ENCODE data around the gene ZNF330. TPM values are rescaled to one million over a fixed set of nuclear protein-coding genes. Genes with fewer than 3 reads are reported as not detected.
"Not testable (repeated sequence)": the region's sequence is repeated elsewhere in the genome, so short reads cannot be mapped to it uniquely, and the experiment has no call there.

ZNF330 gene
- 52.9 and 64.8 TPM in 2 replicates for total RNA-seq (2014; rRNA removed; shearing (Covaris generic))

- Histone ChIP-seq H3K36me3 (peaks cover 36% of the 10 kb centered on the region), H3K27me3 (replicated peaks) (no peaks in the 10 kb centered on the region), H3K4me1 (replicated peaks) (peaks cover 6% of the 10 kb centered on the region; the same call in 1 of the 2 replicates), H3K9me3 (replicated peaks) (no peaks in the 10 kb centered on the region), H3K4me3 (peak within 1 kb of the TSS; percentile 70), H3K27ac (peak within 1 kb of the TSS; percentile 82)
- peak; percentile 92 to 96 for DNase-seq (ENCODE audit: low read depth in 1 of 2, low spot score in 2 of 2)
These were observed at the start of gene ZNF330 for GRCh38 chr4:141220691-141221659. ZNF330 (plus strand) TSS chr4:141220895; CDS start chr4:141222372, 1,477 bp downstream.

- Histone ChIP-seq H3K9me3 (replicated peaks) (no peaks in the 10 kb centered on the region), H3K4me1 (replicated peaks) (peaks cover 3% of the 10 kb centered on the region; the same call in 1 of the 2 replicates), H3K27ac (no peak overlapping the region), H3K36me3 (no peaks in the 10 kb centered on the region), H3K27me3 (replicated peaks) (no peaks in the 10 kb centered on the region), H3K4me3 (no peak overlapping the region)
- DNase-seq (ENCODE audit: low read depth in 1 of 2, low spot score in 2 of 2), result no peak
These were observed 46.2 kb upstream of the ZNF330 start for GRCh38 chr4:141174457-141174856.

- no peak overlapping the region for H3K4me3 ChIP-seq
- no peaks in the 10 kb centered on the region for H3K36me3 ChIP-seq
- H3K27me3 ChIP-seq (replicated peaks), result no peaks in the 10 kb centered on the region
- H3K27ac ChIP-seq, result no peak overlapping the region
- DNase-seq (ENCODE audit: low read depth in 1 of 2, low spot score in 2 of 2), result no peak
- H3K9me3 ChIP-seq (replicated peaks), result no peaks in the 10 kb centered on the region
- H3K4me1 ChIP-seq (replicated peaks), result peaks cover 9% of the 10 kb centered on the region; the same call in 1 of the 2 replicates
These were observed 43.5 kb upstream of the ZNF330 start for GRCh38 chr4:141177171-141177570.

GRCh38 chr4:141179474-141180373 is 41.0 kb upstream of the ZNF330 start:
- Histone ChIP-seq H3K9me3 (replicated peaks) (no peaks in the 10 kb centered on the region), H3K27ac (no peak overlapping the region), H3K4me1 (replicated peaks) (peaks cover 9% of the 10 kb centered on the region; the same call in 1 of the 2 replicates), H3K27me3 (replicated peaks) (no peaks in the 10 kb centered on the region), H3K4me3 (no peak overlapping the region), H3K36me3 (no peaks in the 10 kb centered on the region)
- DNase-seq (ENCODE audit: low read depth in 1 of 2, low spot score in 2 of 2), result peak in 1 of 2 experiments; percentile 46

- H3K27ac ChIP-seq, result no peak overlapping the region
- H3K9me3 ChIP-seq (replicated peaks), result no peaks in the 10 kb centered on the region
- DNase-seq (ENCODE audit: low read depth in 1 of 2, low spot score in 2 of 2), result no peak
- no peaks in the 10 kb centered on the region for H3K27me3 ChIP-seq (replicated peaks)
- H3K4me1 ChIP-seq (replicated peaks), result peaks cover 9% of the 10 kb centered on the region; the same call in 1 of the 2 replicates
- H3K4me3 ChIP-seq, result no peak overlapping the region
- H3K36me3 ChIP-seq, result no peaks in the 10 kb centered on the region
These were observed 39.5 kb upstream of the ZNF330 start for GRCh38 chr4:141180991-141181761.

GRCh38 chr4:141183491-141183890 is 37.2 kb upstream of the ZNF330 start:
- H3K4me3 ChIP-seq, result not testable (repeated sequence)

GRCh38 chr4:141192564-141192963 is 28.1 kb upstream of the ZNF330 start:
- H3K4me3 ChIP-seq, result no peak overlapping the region
- DNase-seq (ENCODE audit: low read depth in 1 of 2, low spot score in 2 of 2), result no peak
- H3K27ac ChIP-seq, result no peak overlapping the region
- H3K36me3 ChIP-seq, result no peaks in the 10 kb centered on the region
- H3K4me1 ChIP-seq (replicated peaks), result no peaks in the 10 kb centered on the region
- no peaks in the 10 kb centered on the region for H3K27me3 ChIP-seq (replicated peaks)
- no peaks in the 10 kb centered on the region for H3K9me3 ChIP-seq (replicated peaks)

More at GRCh38 chr4:141183491-141183890, 37.2 kb upstream of the ZNF330 start:
- not testable (repeated sequence) for H3K27ac ChIP-seq; DNase-seq (ENCODE audit: low read depth in 1 of 2, low spot score in 2 of 2); H3K36me3 ChIP-seq; H3K9me3 ChIP-seq (replicated peaks); H3K4me1 ChIP-seq (replicated peaks); H3K27me3 ChIP-seq (replicated peaks)

GRCh38 chr4:141193516-141194034 is 27.1 kb upstream of the ZNF330 start:
- Histone ChIP-seq H3K9me3 (replicated peaks) (no peaks in the 10 kb centered on the region), H3K27ac (no peak overlapping the region), H3K4me3 (no peak overlapping the region), H3K4me1 (replicated peaks) (no peaks in the 10 kb centered on the region), H3K36me3 (no peaks in the 10 kb centered on the region), H3K27me3 (replicated peaks) (no peaks in the 10 kb centered on the region)
- DNase-seq (ENCODE audit: low read depth in 1 of 2, low spot score in 2 of 2), result no peak

- Histone ChIP-seq H3K4me1 (replicated peaks) (no peaks in the 10 kb centered on the region), H3K4me3 (no peak overlapping the region), H3K27ac (no peak overlapping the region), H3K36me3 (no peaks in the 10 kb centered on the region), H3K27me3 (replicated peaks) (no peaks in the 10 kb centered on the region), H3K9me3 (replicated peaks) (no peaks in the 10 kb centered on the region)
- DNase-seq (ENCODE audit: low read depth in 1 of 2, low spot score in 2 of 2), result no peak
These were observed 25.5 kb upstream of the ZNF330 start for GRCh38 chr4:141195095-141195707.

GRCh38 chr4:141196227-141196933 is 24.3 kb upstream of the ZNF330 start:
- no peaks in the 10 kb centered on the region for H3K27me3 ChIP-seq (replicated peaks)
- no peak overlapping the region for H3K27ac ChIP-seq
- no peaks in the 10 kb centered on the region for H3K9me3 ChIP-seq (replicated peaks)
- H3K4me1 ChIP-seq (replicated peaks), result no peaks in the 10 kb centered on the region
- no peak overlapping the region for H3K4me3 ChIP-seq
- no peaks in the 10 kb centered on the region for H3K36me3 ChIP-seq
- no peak for DNase-seq (ENCODE audit: low read depth in 1 of 2, low spot score in 2 of 2)

- H3K4me1 ChIP-seq (replicated peaks), result no peaks in the 10 kb centered on the region
- no peak overlapping the region for H3K27ac ChIP-seq
- H3K4me3 ChIP-seq, result no peak overlapping the region
- DNase-seq (ENCODE audit: low read depth in 1 of 2, low spot score in 2 of 2), result no peak
- no peaks in the 10 kb centered on the region for H3K9me3 ChIP-seq (replicated peaks)
- H3K36me3 ChIP-seq, result no peaks in the 10 kb centered on the region
- H3K27me3 ChIP-seq (replicated peaks), result no peaks in the 10 kb centered on the region; the same call in 1 of the 2 replicates
These were observed 12.7 kb upstream of the ZNF330 start for GRCh38 chr4:141207961-141208360.

- Histone ChIP-seq H3K4me1 (replicated peaks) (no peaks in the 10 kb centered on the region), H3K27ac (no peak overlapping the region), H3K9me3 (replicated peaks) (no peaks in the 10 kb centered on the region), H3K36me3 (no peaks in the 10 kb centered on the region), H3K4me3 (no peak overlapping the region), H3K27me3 (replicated peaks) (no peaks in the 10 kb centered on the region)
- no peak for DNase-seq (ENCODE audit: low read depth in 1 of 2, low spot score in 2 of 2)
These were observed 10.5 kb upstream of the ZNF330 start for GRCh38 chr4:141210168-141210567.
